ENCODE measurements around the gene EN2. TPM values are rescaled to one million over a fixed set of nuclear protein-coding genes. Genes with fewer than 3 reads are reported as not detected.

The EN2 gene
- total RNA-seq, 6 experiments from 2014 or later: not detected

DNA sequence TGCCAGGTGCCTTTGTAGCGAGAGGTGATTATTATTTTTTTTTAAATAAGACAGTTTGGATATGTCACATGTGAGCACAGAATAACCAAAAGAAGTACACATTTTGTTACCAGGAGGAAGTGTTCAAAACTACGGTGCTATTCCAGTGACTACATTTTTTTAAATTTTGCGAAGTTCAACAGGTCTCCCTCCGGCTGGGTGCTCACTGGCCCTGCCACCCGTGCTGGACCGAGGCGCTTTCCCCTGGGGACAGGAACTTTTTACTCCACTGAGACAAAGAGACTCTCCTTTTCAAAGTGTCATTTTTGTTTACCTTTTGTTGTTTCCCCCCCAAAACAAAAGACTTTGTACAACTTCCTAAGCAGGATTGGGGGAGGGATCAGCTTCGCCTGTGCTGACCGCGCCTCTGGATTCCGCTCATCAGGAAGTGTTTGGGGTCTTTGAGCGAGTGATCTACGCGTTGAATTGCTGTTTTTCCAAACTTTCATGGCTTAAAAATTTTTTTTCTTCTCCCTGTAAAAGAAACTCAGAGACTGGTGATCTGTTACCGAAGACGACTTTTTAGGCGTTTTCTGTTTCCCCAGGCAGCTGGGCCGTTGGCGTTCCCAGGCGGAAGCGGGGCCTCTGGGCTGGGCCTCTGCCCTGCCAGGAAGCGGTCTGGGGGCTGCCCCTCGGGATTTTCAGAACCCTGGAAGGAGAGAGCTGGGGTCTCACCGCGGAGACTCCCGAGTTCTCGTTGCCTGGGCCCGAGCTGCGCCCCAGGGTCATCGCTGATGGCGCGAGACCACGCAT, 7.2 kb downstream of the EN2 start:
- Histone ChIP-seq H3K4me3 (no peak overlapping the region), H3K4me1 (peaks cover 0 to 22% (median 0%) of the 10 kb centered on the region in 4 donors), H3K36me3 (no peaks in the 10 kb centered on the region), H3K27me3 (peaks cover 33 to 91% of the 10 kb centered on the region in 2 donors), H3K9me3 (no peaks in the 10 kb centered on the region), H3K27ac (no peak overlapping the region)
- TF ChIP-seq, protein P1, sequence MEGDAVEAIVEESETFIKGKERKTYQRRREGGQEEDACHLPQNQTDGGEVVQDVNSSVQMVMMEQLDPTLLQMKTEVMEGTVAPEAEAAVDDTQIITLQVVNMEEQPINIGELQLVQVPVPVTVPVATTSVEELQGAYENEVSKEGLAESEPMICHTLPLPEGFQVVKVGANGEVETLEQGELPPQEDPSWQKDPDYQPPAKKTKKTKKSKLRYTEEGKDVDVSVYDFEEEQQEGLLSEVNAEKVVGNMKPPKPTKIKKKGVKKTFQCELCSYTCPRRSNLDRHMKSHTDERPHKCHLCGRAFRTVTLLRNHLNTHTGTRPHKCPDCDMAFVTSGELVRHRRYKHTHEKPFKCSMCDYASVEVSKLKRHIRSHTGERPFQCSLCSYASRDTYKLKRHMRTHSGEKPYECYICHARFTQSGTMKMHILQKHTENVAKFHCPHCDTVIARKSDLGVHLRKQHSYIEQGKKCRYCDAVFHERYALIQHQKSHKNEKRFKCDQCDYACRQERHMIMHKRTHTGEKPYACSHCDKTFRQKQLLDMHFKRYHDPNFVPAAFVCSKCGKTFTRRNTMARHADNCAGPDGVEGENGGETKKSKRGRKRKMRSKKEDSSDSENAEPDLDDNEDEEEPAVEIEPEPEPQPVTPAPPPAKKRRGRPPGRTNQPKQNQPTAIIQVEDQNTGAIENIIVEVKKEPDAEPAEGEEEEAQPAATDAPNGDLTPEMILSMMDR (IDR thresholded peaks at IDR 0.05): no peak
- TF ChIP-seq POLR2A (IDR thresholded peaks at IDR 0.05): no peak
- DNase-seq (no peak), ATAC-seq (no peak)
- intact Hi-C loops (cut with DNase I): no loop called here
- WGBS (ENCODE audit: insufficient coverage, low coverage, low lambda C conversion rate, missing lambda C conversion rate): 10% methylated on average over 33 of the region's 33 CpGs

DNA sequence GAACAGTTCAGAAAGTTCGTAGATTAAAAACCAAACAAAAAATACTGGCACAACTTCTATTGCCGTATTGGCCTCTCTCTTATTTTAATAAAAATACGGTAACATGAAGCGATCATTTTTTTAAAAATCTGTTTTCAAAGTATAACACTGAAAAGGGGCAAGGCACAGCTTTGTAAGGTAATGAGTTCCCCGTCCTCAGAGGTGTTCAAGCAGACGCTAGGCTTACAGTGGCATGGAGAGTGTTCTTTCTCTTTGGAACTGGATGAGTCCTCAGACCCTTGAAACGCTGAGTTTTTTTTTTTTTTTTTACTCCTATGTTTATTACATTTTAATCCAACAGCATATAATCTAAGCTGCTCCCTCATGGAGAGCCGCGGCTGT, 7.8 kb downstream of the EN2 start:
- WGBS (ENCODE audit: insufficient coverage, low coverage, low lambda C conversion rate, missing lambda C conversion rate): 12% methylated on average over 9 of the region's 9 CpGs
- no peak overlapping the region for H3K4me3 ChIP-seq

DNA sequence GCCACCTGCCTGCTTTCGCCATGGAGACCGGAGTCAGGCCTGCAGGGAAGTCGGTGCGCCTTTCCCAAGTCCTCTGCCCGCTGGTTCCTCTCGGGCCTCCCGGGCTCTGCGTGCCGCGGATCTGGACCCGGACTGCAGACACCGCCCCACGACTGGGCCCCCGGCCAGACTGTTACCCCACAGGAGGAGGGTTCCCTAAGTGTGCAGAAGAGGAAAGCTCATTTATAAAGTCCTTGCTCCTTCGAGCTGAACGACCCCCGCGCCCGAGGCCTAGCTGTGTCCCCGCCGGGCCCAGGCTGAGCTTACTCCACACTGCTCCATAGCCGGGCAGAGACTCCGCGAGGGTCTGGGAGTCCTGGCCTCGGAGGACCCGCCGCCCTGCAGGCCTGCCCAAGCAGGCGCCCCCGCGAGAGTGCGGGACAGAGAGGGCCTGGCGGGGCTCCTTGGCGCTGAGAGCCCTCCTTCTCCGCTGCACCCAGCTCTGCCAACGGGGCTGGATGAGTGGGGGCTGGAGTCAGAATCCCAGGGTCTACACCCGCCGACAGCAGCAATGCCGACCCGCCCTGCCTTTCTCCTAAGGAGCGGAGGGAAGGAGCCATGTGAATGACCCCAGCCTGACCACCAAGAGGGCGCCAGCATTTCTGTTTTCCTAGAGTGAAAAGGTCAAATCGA, 8.3 kb downstream of the EN2 start:
- DNase-seq (no peak), ATAC-seq (peak in 1 of 4 donors; percentile 12)
- no peak overlapping the region for H3K27ac ChIP-seq
- no peak overlapping the region for H3K4me3 ChIP-seq
- peaks cover 0 to 22% (median 0%) of the 10 kb centered on the region in 4 donors for H3K4me1 ChIP-seq
- intact Hi-C loops (cut with DNase I): no loop called here
- 6% methylated on average over 22 of the region's 42 CpGs for WGBS (ENCODE audit: insufficient coverage, low coverage, low lambda C conversion rate, missing lambda C conversion rate)
- TF ChIP-seq, protein P1 (IDR thresholded peaks at IDR 0.05): no peak
- H3K9me3 ChIP-seq: no peaks in the 10 kb centered on the region
- H3K27me3 ChIP-seq: peaks cover 33 to 91% of the 10 kb centered on the region in 2 donors
- H3K36me3 ChIP-seq: no peaks in the 10 kb centered on the region

More for the DNA sequence above, 7.8 kb downstream of the EN2 start:
- Histone ChIP-seq H3K36me3 (no peaks in the 10 kb centered on the region), H3K27ac (no peak overlapping the region), H3K9me3 (no peaks in the 10 kb centered on the region), H3K4me1 (peaks cover 0 to 22% (median 0%) of the 10 kb centered on the region in 4 donors), H3K27me3 (peaks cover 33 to 90% of the 10 kb centered on the region in 2 donors)
- no peak for TF ChIP-seq POLR2A (IDR thresholded peaks at IDR 0.05)
- TF ChIP-seq, protein P1 (IDR thresholded peaks at IDR 0.05): no peak
- no peak for DNase-seq
- no peak for ATAC-seq
- intact Hi-C loops (cut with DNase I): no loop called here

DNA sequence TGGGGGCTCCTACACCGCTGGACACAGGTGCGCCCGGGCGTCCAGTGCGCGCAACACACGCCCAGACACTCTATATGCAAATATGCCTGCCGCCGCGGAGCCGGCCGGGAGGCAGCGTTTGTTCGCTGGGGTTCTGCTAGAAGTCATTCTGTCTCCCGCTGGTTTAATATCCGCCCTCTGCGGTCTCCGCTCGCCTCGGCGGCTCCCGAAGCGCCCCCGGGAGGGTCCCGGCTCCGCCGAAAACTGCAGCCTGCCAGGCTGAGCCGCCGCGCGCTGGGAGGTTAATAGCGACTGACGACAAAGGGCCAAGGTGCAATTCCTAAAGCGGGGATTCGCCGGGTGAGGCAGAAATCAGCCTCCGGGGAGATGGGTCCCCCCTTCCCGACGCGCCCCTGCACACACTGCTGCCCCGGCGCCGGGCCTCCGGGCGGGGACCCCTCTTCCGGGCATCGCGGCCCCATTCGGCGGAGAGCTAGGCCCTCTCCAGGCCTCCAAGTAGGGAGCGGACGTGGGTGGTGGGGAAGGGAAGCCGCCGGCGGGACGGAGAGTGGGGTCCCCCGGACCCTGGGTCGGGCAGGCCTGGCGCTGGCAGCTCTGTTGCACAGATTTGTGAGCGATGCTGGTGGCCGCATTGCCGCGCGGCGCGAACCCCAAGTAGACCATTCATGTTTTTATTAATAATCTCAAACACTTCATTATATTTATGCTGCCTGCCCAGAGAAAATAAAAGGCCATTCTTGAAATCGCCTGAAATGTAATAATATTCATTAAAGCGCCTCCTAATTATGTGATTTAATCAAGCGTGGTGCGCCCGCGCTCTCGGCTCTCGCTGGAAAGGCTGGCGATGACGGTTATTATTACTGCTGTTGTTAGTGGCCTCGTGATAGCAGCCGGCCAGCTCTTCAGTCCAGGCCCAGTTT, 9.1 kb downstream of the EN2 start:
- no peak for DNase-seq
- Histone ChIP-seq H3K36me3 (no peaks in the 10 kb centered on the region), H3K27ac (no peak overlapping the region), H3K4me1 (peaks cover 0 to 22% (median 0%) of the 10 kb centered on the region in 4 donors), H3K9me3 (no peaks in the 10 kb centered on the region), H3K27me3 (peaks cover 33 to 88% of the 10 kb centered on the region in 2 donors), H3K4me3 (no peak overlapping the region)
- intact Hi-C loops (cut with DNase I): no loop called here
- ATAC-seq: peak; percentile 6 to 50 (median 35)
- TF ChIP-seq, protein P1 (IDR thresholded peaks at IDR 0.05): no peak
- no peak for TF ChIP-seq POLR2A (IDR thresholded peaks at IDR 0.05)
- 5% methylated on average over 28 of the region's 78 CpGs for WGBS (ENCODE audit: insufficient coverage, low coverage, low lambda C conversion rate, missing lambda C conversion rate)

Data from right lobe of liver (tissue), 6 donors.